HG02642 (cell line): ENCODE data around the gene MRPL10.
A peak's percentile ranks its signal among the peaks of the same experiment; 100 is the strongest.

Experiments
- ATAC-seq: cut with Tn5 transposase; IDR thresholded peaks from one replicate; pipeline ENCODE4 v1.9.1; 2021; ENCODE audit warnings: mild to moderate bottlenecking; ENCODE audit not compliant: unreplicated experiment, poor library complexity

MRPL10 gene

DNA sequence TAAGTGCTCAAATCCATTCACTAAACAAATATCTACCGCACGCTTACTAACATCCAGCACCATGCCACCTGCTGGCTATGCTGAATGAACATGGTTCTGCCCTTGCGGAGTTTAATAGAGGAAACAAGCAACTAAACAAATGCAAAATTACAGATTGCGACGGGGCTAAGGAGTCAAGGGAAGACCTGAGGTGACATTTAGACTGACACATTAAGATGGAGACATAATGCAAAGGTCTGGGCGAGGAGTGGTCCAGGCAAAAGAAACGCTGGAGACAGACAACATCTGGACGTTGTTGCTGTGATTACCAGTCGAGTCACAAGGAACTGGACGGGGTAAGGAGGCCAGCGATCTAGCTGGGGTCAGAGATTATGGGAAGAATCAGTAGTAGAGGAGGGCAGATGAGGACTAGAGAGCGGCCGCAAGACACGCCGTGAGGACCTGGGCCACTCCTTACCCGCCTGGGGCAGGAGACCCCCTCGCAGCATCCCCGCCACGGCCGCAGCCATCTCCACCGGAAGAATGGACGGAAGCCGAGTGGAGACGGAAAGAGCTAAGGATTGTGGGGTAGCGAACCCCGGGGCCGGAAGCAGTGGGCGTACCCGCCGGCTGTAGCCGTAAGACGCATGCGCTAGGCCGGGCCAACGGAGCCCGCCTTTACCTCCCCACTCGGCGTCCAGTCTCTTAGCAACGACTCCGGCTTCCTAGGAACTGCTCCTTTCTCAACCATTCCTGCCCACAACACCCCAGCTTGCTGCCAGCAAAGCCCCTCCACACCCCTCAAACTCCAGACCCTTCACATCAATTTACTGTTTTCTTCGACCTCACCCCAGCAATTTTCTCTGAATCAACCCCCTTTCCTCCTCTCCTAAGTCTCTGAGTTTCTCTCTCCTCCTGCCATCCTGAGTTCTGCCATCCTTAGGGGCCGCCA is at the start of gene MRPL10, which contains the start of gene LRRC46:
MRPL10 (minus strand) TSS at position 539 of the 931 bp plus-strand sequence; CDS start at position 509, 30 bp downstream.
LRRC46 (plus strand) TSS at position 668 of the 931 bp plus-strand sequence. CDS start 320 bp downstream, outside the sequence.
- peak; percentile 87 for ATAC-seq

DNA sequence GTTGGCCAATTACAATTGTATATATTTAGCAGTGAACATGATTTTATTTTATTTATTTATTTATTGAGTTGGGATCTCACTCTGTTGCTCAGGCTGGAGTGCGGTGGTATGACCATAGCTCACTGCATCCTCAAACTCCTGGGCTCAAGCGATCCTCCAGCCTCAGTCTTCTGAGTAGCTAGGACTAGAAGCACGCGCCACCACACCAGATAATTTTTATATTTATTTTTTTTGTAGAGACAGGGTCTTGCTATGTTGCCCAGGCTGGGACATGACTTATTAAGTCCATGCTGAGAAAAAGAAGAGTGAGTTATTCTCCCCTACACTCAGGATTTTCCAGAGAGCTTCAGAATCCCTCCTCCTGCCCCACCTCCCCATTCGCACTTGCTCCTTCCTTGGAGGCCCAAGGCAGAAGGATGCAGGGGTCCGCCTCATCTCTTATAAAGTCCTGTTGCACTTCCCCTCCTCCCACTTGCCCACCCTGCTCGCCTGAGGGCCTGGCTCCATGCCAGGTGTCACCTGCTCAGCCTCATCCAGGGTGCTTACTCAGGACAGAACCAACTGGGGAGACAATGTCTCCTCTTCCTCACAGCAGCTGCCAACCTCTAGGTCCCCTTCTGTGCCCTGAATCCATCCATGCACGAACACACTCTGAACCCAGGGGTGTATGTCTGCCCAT is 48.6 kb upstream of the MRPL10 start:
- ATAC-seq = no peak

DNA sequence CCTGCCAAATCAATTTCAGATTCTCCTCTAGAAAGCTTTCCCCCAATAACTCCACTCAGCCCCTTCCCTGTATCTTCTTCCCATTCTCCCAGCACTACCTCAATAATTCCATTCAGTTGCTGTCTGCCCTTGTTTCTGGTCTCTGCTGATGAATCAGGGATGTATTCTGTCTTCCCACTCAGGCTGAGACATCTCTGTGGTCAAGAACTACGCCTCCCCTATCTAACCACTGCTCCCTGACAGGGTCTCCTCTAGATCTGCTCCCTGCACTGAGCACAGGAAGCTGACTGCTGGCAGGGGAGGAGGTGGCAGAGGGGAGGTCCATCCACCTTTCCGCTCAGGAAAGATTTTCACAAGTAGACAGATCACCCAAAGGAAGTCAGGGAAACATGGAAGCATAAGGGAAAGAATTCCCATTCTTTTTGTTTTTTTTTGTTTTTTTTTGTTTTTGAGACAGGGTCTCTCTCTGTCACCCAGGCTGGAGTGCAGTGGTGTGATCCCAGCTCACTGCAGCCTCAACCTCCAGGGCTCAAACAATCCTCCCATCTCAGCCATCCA is 47.8 kb upstream of the MRPL10 start:
- ATAC-seq = no peak

DNA sequence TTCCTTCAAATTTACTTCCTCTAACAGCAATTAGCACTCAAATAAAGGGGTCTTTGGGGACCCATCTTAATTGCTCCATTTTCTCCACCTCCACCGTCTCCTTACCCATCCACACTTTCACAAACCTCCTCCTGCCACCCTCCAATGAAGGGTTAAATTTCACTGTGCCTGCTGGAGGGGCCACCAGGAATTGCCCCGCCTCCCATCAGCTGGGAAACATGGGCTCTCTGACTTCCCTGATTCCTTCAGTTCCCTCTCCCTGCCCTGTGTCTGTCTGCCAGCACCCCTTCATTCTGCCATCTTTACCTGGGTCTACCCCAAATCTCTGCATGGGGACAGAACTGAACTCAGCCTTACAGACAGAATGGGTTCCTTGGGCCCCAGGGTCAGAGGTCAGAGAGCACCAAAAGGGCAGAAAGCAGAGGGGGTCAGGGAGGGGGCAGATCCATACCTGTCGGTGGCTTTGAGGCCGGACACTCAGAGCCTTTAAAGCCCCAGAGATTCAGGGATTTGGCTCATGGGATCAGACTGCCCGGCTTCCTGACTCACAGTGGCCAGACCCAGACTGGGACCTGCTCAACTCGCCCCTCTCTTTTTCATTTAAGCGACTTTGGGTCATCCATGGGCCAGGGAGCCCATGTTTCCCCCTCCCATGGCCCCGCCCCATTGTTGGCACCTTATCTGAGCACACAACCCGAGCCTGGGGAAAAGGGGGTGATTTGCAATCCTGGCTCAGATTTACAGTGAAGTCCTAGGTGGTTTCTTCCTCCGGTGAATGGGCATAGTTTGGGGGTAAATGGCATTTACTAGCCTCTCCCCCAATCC is 47.1 kb upstream of the MRPL10 start:
- no peak for ATAC-seq

DNA sequence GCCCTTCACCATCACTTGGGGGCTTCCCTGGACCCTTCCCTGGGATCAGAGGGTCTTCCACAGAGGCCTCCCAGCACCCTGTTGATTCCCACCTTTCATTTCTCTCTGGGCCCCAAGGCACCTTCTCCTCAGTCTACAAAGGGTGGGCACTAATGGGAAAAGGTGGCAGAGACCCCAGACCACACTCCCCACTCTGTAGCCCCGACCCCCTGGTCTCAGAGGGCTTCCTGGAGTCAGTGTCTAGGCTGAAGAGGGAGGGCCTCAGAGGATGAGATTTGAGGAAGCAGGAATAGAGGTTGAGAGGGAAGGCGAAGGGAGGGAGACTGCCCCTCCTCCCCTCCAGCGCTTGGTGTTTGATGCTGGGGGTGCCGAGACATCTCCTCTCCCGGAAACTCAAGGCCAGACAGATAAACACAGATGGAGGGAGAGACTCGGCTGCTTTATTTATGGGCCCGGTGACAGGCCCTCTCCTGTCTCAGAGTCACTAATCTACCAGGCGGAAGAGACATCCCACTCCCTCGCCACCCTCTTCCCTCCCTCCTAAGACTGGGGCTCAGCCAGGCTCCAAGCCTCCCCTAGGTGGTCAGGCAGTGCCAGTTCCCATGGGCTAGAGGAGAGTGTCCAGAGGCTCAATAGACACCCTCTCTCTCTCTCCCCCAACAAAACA is 46.2 kb upstream of the MRPL10 start:
- no peak for ATAC-seq

DNA sequence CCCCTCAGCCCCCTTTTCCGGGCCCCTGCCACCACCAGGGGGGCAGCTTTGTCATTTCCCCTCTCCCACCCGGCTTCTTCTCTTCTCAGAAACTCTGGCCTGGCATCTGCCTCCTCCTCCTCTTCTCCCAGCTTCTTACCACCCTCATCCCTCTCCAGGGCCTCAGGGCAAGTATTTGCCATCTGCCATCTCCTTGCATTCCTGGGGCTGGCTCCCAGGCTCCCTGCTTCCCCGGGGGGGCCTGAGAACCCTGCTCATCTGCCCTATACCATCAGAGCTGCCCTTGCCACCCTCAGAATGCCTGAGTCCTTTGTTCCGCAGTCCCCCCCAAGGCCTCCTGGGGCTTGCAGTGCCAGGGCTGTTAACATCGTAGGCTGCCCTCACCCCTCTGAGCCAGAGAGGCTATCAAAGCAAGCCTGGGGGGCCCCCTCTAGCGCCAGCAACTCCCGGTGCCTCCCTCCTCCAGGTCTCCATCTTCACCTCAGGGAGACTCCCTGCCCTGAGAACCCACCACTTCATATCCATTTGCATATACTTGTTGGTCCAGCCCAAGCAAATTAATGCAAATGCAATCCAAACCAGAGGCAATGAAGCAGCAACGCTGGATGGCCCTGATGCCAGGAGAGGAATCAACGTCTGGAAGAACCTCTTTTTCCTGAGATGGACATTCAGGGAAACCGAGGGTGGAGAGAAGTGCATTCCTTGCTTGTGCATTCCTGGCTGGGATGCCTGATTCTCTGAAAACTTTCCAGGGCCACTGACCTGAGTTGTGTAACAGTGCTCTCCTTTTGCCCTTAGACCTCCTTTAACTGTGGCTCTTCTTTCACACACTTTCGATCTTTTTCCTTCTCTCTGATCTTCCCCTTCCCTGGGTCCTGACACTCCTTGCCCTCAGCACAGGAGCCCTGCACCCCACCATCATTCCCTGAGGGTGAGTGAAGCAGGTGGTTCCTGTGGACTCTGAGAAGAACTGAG is 44.0 kb upstream of the MRPL10 start:
- ATAC-seq = no peak

DNA sequence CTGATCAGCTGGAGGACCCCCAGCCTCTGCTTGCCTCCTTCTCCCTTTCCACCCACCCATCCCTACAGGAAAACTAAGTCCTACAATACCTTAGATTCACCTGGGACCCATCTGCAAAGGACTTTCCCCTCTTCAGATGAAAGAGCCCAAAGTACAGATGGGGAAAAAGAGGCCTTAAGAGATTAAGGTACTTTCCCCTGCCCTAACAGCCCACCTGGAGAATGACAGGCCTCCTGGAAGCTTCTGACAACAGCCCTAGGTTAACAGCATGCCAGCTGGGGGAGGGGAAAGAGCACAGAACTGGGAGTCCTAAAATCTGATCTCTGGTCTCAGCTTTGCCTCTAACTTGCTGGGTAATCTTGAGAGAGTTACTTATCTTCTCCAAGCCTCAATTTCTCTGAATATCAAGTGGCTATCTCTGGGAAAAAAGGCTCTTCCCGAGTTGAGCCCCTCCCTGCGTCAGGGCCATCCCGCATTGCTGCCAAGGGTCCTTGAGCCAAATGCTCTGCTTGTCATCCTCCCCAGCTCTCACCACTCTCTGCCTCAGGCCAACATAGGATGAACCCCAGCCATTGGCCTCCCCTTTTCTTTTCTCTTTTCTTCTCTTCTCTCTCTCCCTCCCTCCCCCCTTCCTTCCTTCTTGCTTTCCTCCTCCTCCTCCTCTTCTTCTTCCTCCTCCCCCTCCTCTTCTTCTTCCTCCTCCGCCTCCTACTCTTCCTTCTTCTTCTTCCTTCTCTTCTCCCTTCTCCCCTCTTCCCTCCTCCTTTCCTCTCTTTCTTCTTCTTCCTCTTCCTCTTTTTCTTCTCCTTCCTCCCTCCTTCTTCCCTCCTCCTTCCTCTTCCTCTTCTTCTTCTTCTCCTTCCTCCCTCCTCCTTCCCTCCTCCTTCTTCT is 42.1 kb upstream of the MRPL10 start:
- ATAC-seq = no peak

DNA sequence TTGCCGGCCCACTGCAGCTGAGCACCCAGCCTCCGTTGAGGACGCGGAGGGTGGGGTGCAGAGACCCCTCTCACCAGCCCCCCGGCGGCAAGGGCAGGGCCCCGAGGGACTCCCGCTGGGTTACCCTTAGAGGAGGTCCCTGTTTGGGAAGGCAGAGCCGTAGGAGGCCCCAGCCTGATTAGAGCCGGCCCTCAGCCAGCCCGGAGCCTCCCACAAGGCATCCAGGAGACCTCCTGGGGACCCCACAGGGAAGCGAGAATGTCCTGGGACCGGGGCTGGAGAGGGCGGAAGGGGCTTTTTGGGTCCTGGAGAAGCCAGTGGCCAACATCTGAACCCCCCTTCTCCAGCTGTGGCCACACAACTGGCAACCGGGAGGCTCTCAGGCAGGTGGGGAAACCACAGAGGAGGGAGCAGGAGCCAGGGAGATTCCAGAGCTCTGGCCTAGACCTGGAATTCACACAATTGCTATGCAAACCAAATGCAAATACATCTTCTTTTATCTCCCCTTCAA is 41.4 kb upstream of the MRPL10 start:
- ATAC-seq = no peak

DNA sequence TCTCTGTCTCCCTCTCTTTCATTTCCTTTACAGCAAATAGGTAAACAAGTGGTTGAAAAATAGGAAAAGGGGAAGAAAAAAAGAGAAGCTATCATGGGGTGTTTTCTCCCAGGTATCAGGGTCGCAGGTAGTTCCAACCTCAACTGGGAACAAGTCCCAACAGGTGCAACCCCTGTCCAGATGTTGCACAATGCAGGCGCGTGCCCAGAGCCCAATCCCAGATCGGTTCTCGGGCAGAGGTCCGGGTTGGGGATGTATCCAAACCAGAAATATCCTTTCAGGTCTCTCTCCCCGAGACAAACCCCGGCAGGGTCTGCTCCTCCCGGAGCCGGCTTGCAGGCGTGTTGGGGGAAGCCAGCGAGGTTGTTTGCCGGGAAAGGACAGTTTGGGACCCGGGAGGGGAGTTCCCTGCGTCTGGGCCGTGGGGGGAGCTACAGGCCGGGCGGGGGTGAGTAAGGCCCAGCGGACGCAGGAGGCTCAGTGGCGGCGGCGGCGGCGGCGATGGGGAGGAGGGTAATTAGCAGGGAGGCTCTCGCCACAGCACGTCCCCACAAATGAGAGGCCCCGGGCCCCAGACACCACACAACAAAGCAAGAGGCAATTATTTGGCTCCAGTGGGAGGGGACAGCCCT is 40.8 kb upstream of the MRPL10 start:
- no peak for ATAC-seq

DNA sequence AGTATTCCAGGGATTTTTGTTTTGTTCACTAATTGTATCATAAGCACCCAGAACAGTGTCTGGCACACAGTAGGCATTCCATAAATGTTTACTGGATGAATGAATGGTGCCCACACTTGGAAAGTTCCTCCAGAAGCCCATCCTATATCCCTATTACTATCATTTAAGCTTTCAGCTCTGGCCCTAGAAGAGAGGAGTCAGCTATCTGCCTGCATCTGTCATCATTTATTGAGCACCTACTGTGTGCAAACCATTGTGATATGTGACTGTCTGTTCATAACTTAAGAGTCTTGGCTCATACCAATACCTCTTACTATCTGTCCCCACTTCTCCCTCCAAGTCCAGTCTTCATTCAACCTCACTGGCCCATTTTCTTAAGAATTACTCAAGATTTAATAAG is 39.7 kb upstream of the MRPL10 start:
- ATAC-seq = no peak

DNA sequence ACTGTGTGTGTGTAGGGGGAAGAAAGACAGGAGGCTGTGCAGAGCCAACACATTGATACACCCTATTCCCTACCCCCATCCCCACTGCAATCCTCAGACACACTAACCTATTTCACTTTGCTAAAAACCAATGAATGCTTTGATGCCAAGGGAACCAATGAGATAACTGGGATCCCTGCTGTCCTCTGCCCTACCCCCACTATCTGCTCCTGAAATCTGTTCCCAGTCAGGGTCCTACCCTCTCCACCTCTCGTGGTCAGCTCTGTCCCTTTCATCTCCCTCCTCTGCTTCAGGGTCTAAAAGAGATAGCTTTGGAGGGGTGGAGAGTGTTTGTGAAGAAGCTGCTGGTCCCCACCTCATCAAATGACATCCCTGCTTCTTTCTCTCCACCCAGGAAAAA is 38.7 kb upstream of the MRPL10 start:
- ATAC-seq = no peak

DNA sequence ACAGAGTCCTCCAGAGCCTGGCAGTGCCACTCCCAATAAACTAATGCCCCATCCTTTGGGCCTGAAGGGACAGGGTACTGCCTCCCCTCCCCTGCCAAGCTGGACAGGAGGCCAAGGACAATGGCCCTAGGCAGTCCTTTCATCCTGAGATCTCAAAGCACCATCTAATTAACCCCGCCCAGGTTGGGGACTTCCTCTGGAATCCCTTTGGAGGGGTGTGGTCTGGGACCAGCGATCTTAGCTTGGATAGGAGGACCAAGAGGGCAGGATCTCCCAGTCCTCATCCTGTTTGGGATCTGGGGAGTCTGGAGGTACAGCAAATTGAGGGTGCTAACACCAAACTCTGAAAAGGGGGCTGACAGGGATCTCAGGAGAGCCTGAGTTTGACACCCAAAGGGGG is 37.8 kb upstream of the MRPL10 start:
- ATAC-seq = no peak

DNA sequence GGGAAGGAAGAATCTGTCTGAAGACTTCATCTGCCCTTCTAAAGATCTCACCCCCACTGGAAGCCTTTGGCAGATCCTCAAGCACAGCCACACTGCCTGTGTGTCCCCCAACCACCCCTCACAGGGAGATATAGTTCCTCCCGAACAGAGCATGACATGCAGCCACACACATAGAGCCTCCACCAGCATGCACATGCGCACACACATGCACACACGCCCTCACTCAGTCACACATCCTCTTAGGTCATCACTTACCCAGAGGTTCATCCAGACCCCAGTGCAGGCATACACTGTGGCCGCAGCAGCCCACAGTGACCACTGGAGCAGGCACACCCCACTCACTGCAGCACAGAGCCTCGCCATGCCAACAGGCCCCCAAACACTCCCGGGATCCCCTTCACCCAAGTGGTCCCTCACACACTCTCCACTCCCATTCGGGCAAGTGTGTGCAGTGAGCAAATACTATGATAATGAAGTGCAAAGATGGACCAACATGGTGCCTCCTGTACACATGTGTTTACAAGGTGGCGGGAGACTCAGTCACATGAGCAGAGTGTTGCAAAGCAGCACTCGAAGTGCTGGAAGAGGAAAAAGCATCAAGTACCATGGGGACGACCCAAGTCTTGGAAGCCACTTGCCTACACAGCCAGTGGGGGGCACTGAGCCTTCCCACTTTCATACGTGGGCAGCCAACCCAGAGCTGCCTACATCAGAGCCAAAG is 36.6 kb upstream of the MRPL10 start:
- no peak for ATAC-seq

DNA sequence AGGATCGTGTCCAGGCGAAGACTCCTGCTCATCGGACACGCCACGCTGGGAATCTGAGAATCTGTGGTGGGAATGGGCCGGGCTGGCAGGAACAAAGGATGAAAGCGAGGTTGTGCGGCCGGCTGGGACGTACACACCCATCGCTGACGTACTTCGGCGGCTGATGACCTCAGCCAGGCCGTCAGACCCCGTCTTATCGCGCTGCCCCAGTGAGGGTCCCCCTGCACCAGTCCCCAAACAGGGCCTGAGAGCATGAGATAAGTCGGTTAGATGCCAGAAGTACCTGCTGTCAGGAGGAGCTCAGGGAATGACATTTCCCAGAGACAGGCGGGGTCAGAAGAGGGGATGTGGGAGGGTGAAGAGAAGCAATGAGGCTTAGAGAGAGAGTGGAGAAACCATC is 35.6 kb upstream of the MRPL10 start:
- ATAC-seq = no peak

DNA sequence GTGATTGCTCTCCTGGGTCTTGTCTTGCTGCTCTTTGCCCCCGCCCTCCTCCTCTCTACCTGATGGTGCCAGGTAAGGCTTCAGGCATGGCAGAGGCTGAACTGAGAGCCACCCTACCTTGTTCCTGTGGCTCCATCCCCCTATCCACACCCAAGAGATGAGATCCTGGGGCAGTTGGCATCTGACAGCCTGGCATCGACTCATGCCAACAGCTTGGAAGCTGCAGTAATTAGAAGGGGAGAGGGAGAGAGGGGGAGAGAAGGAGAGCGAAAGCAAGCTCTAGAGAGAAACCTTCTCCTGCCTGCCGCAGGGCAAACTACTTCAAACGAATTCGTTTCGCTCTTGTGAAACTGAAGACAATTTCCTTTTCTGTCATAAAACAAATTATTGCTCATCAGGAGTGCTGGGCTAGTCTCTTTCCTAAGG is 33.5 kb upstream of the MRPL10 start:
- no peak for ATAC-seq
